Effector CD4-positive, alpha-beta T cell (primary cell): ENCODE data around the gene UCK2.

Experiments used
- DNase-seq: peaks from one replicate; pipeline ENCODE4 v3.0.0-alpha.2; 2020

UCK2 gene

DNA sequence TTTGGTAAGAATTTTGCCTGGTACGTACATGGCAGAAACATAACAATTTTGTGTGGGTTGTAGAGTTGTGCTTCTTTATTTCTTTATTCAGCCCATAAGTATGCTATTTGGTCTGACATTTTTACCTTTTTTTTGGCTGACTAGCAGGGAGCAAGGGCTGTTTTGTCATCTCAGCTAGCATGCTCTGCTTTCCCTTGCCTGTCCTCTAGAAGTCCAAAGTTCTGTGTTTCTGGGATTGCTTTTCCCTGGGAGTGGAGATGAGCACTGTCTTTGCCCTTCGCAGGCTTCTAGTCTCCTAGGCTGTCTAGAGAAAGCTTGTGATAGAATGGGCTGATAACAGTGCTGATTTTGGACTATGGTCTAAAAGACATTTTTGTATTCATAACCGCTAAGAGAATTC lies 7.5 kb downstream of the UCK2 start:
- no peak for DNase-seq

DNA sequence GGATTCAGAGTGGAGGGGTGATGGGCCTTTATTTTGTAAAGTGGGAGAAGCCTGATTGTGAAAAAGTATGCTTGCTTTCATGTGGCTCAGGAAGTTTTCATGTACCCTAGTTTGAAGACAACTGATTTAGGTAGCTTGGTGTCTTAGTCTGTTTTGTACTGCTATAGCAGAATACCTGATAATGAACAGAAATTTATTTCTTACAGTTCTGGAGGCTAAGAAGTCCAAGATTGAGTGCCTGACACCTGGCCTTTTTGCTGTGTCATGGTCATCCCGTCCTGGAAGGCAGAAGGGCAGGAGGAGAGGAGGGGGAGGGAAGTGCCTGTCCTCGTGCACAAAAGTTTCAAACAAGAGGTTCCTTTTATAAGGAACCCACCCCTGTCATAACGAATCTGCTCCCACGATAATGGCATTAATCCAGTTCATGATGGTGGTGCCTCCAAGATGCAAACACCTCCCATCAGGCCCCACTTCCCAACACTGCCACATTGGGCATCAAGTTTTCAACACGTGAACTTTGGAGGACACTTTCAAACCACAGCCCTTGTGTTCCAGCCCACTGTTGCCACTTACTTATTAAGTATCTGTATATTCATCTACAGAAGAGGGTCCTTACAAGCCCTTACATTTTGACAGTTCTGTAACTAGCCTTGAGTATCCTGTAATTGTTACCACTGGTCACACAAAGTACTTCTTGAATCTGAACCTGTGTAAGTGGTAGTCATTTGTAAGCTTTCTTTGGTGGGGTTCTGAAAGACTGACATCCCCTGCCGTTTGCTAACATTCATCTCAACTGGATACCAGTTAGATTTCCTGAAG lies 9.5 kb downstream of the UCK2 start:
- no peak for DNase-seq

DNA sequence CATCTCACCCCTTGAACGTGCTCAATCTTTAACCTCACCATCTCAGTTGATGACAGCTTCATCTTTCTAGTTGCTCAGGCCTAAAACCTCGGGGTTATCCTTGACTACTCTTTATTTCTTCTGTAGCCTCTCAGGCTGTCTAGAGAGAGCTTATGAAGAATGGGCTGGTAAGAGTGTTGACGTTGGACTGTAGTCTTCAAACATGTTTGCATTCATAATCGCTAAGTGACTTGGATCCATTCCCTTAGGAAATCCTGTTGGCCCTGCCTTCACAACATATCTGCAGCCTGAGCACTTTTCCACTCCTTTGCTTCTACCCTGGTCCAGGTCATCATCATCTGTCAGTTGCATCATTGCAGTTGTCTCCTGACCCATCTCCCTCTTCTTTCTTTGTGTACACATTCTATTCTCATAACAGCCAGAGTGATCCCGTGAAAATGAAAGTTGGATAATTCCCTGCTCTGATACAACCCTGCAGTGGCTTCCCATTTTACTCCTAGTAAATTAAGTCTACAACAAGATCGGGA lies 10.5 kb downstream of the UCK2 start:
- DNase-seq, result no peak

DNA sequence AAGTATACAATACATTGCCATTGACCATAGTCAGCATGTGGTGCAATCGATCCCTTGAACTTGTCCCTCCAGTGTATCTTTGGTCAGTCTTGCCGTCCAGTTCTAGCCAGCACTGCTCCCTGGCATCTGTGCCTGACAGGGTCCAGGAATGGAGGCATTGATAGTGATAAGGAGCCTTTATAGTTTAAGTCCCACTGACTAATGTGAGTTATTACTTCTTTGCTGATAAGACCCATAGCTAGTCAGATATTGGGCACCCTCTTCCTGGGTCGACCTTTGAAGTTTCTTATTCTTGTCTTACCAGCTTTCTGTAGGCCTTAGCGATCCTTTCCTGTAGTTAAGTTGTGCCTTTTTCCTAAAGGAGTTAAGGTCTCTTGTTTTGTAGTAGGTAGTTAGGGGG lies 13.0 kb downstream of the UCK2 start:
- no peak for DNase-seq

DNA sequence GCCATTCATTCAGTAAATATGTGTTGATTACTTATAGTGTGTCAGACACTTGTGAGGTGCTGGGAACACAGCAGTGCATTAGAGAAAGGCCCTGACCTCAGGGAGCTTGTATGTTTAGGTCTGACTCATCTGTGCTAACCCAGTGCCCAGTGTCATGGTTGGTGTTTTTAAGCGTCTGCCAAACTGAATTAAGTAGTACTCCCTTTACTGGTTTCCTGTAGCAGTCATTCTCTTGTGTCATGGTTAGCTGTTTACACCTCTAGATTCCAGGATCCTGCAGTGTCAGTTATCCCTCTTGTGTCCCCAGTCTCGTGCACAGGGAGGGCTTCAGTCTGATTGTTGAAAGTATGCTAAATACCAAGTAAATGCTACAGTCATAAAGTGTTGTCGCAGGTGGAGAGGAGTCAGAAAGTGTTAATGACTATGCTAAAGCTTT lies 14.2 kb downstream of the UCK2 start:
- no peak for DNase-seq

DNA sequence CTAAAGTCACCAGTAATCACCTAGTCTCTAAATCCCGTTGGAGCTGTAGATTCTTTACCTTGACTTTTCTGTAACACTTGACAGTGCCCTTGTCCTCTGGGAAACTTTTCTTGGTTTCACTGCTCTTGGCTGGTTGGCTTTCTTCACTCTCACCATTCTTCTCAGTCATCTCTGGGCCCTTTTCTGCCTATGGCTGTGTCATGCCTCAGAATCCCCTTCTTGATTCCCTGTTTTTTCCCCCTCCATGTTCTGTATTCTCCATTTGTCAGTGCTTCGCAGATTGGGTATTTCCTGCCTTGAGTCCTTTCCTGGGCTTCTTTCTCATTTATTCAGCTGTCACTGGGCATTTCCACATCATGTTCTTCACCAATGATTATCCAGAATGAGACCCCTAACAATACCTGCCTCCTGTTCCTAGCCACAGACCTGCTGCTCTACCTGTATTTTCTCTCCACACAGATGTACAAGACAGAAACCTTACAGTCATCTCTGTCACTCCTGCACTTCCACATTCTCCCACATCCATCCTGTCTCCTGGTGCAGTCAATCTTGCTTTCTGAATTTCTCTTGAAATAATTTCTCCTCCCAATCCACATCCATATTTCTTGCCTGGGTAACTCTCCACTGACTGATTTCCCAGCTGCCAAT lies 14.7 kb downstream of the UCK2 start:
- DNase-seq, result no peak

DNA sequence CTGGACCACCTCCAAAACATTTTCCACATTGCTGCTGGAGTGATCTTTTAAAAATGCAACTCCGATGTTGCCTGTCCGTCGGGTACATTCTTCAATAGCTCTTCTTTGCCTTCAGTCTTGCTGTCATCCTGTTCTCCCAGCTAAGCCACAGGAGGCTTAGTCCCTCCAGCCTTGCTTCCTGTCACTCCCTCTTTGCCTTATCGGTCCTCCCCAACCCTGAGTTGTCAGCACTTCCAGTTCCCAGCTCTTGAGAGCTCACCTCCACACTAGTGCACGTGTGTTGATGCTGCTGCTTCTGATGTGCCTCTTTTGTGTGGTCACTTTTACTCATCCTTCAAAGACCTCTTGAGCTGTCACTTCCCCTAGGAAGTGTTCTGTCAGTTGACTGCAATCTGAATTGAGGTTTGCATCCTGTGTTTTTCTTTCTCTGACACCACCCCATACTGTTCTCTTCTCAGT lies 15.3 kb downstream of the UCK2 start:
- DNase-seq, result no peak

DNA sequence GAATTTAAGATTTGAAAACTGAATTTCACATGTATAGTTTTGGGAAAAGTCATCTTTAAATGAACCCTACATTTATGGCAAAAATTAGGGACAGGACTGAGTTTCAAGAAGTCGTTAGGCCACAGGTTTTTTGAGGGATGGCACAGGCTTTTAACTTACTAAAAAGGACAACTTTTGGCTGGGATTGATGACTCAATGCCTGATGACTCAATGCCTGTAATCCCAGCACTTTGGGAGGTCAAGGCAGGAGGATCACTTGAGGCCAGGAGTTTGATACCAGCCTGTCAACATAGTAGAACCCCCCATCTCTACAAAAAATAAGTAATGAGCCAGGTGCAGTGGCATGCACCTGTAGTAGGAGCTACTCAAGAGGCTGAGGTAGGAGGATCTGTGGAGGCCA lies 15.9 kb downstream of the UCK2 start:
- no peak for DNase-seq

DNA sequence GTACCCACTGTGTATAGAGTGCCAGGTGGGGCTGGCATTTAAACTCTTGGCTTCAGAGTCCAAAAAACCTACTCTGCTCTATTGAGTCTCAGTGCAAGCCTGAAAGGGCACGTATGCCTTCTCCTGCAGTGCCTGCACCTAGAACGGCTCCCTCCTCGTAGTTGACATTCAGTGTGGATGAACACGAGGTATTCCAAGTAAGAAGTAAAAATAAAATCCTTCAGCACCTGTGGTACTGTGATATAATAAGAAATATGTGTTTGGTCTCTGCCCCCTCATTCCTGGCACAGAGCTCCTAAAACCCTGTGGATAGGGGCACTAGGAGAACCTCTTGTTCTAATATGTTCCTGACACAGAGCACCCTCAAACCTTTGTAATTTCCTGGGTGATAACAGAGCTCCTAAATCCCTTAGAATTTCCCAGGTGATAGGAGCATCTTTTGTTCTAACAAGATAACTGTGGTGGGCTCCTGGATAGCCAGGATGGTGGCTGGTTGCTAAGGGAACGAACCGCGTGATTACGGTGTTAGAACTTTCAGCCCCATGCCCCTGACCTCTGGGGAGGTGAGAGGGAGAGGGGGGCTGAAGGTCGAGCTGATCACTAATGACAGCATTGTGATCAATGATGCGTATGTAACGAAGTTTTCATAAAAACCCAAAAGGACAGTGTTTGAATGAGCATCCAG lies 16.8 kb downstream of the UCK2 start:
- no peak for DNase-seq

DNA sequence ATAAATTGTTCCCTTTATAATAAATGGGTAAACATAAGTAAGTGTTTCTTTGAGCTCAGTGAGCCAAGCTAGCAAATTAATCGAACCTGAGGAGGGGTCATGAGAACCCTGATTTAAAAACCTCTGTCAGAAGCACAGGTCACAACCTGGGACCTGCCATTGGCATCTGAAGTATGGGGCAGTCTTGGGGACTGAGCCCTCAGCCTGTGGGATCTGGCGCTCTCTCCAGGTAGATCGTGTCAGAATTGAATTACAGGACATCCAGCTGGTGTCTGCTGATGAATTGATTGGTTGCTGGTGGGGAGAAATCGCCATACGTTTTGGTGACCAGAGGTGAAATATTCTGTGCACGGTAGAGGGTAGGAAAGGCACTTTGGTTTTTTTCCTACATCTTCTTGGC lies 17.5 kb downstream of the UCK2 start:
- no peak for DNase-seq

DNA sequence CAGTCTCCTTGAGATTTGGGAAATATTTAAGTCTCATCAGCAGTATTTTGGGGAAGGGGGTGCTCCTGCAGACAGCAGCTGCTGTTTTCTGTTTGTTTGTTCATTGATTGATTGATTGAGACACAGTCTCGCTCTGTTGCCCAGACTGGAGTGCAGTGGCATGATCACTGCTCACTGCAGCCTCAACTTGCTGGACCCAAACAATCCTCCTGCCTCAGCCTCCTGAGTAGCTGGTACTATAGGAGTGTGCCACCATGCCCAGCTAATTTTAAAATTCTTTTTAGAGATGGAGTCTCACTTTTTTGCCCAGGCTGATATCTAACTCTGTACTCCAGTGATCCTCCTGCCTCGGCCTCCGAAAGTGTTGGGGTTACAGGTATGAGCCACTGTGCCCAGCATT lies 18.2 kb downstream of the UCK2 start:
- DNase-seq, result no peak

DNA sequence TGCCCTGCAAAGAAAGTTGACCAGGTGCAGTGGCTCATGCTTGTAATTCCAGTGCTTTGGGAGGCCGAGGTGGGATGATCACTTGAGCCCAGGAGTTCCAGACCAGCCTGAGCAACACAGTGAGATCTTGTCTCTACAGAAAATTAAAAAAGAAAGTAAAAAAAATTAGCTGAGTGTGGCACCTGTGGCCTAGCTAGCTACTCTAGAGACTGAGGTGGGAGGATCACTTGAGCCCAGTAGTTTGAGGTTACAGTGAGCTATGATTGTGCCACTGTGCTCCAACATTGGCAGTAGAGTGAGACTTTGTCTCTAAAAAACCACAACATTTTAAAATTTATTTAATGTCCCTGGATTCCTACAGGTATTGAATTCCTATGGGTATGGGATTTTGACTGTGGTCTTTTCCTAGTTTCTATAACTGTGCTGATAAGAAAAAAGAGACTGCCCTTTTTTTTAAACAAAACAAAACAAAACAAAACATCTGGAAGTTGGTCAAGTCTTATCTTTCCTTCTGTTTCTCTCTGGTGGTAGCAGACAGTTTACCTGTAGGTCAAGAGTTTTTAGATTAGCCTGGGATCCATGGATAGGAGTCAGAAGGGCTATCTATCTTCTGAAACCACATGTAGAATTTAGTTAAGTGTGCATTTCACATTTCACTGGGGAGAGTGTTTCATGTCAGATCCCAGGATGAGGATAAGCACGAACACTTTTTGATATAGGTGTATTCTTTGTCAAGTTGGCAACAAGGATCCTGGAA lies 18.8 kb downstream of the UCK2 start:
- no peak for DNase-seq

DNA sequence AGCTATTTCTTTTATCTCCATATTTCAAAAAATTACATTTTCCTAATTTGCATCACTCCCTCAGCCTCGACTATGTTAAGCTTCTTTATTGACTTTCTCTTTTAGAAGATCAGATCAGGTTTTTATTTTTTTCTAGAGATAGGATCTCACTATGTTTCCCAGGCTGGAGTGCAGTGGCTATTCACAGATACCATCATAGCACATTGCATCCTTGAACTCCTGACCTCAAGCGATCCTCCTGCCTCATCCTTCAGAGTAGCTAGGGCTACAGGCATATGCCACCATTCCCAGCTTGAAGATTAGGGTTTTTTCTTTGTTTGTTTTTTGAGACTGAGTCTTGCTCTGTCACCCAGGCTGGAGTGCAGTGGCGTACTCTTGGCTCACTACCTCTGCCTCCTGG lies 20.1 kb downstream of the UCK2 start:
- DNase-seq, result no peak

DNA sequence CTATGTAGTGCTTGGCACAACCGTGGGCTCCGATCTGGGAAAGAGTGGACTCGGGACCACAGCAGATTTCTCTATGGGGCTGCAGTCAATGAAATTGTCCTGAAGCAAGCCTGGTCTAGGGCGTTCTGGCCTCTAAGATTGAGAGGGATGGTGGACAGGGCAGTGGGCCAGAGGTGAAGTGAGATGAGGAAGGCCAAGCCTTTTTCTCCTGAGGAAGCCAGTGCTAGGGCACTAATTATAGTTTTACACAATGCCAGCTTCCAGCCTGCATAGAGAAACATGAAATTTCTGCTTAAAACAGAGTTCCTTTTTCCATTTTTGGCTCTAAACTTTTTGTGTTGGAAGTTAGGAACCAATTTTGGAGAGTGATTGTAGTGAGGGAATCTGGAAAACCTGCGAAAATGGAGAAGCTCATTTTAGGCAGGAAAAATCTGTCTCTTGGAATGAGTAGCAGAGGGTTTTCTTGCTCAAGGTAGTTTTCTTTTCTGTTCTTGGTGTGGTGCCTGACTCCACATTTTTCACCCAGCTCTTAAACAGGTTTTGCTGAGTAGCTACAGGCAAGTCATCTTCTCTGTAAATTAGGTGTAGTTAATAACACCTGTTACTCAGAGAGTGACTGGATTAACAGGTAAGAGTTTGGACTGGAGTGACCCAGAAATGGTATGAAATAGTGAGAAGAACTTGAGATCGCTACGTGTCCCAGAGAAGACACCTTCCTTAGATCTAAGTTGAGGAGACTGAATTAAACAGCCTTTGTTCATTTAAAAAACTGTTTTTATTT lies 22.1 kb downstream of the UCK2 start:
- no peak for DNase-seq

DNA sequence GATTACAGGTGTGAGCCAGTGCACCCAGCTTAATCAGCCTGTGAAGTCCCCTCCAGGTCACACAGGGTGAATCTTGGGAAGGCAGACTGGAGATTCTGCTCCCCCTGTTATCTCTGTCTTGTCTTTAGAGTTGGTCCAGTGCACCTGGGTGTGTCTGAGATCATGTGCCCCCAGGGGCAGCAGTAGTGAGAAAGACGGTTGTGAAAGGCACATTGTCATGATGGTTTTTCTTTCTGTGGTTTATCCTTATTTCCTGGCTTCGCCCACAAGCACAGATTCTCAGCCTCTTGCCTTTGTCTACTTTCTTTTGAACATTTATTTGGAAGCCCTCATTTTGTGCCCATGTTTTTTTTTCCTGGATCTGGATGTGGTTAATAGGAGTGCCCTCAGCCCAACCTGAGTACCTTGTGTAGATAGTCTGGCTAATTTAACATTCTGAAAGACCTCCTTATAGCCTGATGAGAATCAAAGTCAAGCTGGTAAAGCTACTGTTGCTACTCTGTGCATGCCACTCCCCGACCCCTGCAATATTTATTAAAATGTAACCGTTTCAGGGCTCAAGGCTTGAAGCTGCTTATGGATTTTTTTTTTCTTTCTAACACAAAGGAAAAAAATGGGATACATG lies 23.7 kb downstream of the UCK2 start:
- no peak for DNase-seq

DNA sequence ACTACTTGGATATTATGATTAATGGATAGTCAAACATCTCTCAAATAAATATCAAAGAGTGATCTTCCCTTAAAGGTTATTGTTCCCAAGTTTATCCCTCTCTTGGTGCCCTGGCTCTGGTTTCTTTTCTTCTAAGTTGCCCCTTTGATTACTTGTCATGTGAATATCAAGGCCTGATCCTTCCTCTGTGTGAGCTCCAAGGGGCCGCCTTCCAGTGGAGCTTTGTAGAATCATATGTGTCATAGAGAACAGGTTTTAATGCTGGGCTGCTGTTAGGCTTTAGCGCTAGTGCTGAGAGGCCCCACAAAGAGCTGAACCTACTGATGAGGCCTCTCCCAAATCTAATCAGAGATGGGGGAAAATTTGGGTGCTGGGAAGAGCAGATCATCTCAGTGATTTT lies 25.5 kb downstream of the UCK2 start:
- no peak for DNase-seq

DNA sequence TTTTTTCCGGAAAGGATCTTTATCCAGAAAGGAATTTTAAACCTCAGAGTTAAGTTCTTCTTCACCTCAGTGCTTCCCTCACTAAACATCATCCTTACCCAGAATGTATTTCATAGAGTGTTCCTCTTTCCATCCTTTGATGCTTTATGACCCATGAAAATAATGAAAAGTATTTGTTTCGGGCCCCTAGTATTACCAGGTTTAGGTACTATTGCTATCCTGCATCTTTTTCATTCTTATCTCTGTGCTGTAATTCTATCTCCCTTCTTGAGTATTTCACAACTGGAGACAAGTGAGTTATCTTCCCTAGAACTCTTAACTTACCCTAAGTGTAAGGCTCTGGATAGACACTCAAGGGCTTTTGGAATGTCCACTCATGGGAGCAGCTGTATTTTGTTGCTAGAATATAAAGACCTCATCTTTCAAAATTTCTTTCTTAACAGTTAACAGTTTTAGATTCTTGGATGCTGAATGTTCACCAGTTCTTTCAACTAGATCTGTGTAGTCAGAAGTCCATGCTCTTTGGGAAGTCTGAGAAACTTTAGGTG lies 26.2 kb downstream of the UCK2 start:
- DNase-seq, result no peak

DNA sequence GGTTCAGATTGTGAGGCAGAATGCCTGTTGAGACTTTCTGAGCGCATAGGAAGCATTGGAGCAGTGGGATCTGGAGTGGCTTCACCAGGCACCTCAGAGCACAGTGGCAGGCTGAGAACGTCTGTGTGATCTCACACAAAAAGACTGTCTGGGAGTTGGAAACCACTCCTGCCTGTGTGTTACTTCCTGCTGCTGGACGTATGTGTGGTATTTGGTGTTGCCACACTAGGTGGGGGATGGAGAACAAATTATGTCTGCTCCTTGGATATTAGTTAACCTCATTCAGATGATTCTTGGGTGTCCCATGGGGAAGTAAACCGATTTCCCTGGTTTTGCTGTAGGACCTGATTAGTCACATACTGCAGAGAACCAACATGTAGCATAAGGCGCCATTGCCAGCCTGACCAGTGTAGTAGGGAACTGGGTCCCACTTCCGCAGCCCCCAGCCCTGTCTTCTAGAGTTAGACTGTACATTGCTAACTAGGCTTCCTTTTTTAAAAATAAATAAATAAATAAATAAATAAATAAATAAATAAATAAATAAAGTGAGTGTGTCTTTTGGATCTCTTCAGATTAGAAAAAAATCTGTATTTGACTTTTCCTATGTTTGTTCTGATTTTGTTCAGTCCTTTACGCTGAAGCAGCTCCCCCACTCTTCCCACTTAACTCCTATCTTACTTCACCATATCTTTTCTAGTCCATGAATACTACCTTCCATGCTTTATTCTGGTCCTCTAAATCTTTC lies 26.9 kb downstream of the UCK2 start:
- DNase-seq, result no peak

DNA sequence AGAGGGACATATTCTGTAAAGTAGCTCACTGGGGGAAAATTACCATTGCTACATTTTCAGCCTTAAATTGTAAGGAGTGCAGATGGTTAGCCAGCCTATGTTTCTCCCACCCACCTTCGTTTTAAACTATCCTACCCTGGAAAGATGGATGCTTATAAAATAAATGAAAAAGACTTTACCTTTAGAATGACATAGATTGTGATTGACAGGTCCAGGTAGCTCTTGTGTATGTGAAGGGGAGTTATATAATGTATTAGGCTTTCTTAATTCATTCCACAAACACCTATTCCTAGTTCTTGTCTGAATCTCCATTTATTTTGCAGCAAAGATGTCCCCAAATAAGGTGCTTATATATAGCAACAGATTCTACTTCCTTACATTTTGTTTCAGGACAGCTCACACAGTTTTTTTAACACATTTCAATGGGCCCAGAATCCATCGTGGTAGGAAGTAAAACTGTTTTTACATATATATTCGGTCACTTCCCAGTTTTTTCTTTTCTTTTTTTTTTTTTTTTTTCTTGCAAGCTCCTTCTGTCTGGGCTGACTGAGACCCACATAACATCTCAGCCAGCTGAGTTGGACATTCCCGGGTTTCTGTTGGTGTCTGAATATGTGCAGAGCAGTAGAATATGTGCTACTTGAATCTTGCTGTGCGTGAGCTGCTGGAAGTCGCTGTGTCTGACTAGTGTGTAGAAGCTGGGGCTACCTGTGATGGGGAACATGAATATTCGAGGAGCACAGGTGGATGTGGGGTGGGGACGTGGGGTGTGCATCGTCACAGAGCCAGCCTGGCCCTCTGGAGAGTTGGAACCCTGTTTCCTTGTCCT lies 27.8 kb downstream of the UCK2 start:
- DNase-seq, result no peak

DNA sequence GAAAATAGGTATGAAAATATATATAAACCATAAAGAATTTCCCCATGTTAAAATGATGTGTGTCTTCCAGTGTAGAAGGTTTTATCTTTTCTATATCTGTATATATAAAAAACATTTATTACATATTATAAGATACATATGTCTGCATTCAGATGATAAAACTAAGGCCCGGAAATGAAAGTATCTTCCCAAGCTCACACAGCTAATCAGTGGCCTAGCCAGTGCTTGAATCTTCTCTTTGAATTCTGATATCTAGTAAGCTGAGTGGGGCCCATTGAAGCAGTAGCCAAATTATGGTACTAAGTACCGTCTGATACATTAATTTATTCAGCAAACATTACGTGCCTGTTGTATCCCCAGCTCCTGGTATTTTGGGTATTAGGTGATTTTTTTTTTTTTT lies 28.6 kb downstream of the UCK2 start:
- DNase-seq, result no peak
